Heart right ventricle (tissue), 16 donors: ENCODE measurements around the gene PCBP3. TPM values are rescaled to one million over a fixed set of nuclear protein-coding genes. Genes with fewer than 3 reads are reported as not detected.

Experiments
- ATAC-seq, 8 donors: fragments of 200-7000 bp; cut with Tn5 transposase; one replicate each; pipeline ENCODE4 v1.9.1; 2020; ENCODE audit warnings: mild to moderate bottlenecking in 8 of 8, moderate library complexity in 8 of 8, moderate number of reproducible peaks in 1 of 8
- DNase-seq, 2 donors: peaks; one replicate each; pipeline ENCODE4 v3.0.0-alpha.2; 2020
- H3K27ac ChIP-seq, 10 donors: fragments of 200-600 bp; sonication (generic) in 2 of 10; one replicate each; pipeline versions ENCODE4 v1.5.0 to v1.8.0; 2020 to 2022; ENCODE audit warnings: mild to moderate bottlenecking in 3 of 10
- H3K27me3 ChIP-seq, 7 donors: fragments of 200-600 bp; one replicate each; pipeline ENCODE4 v1.8.0; 2021 to 2022; ENCODE audit warnings: mild to moderate bottlenecking in 2 of 7
- H3K36me3 ChIP-seq, 9 donors: fragments of 200-600 bp; sonication (generic) in 1 of 9; one replicate each; pipeline versions ENCODE4 v1.5.0 to v1.8.0; 2020 to 2022; ENCODE audit warnings: mild to moderate bottlenecking in 2 of 9
- H3K4me1 ChIP-seq, 9 donors: fragments of 200-600 bp; sonication (generic) in 1 of 9; one replicate each; pipeline versions ENCODE4 v1.5.0 to v1.8.0; 2020 to 2022; ENCODE audit warnings: mild to moderate bottlenecking in 4 of 9
- H3K4me3 ChIP-seq, 10 donors: fragments of 200-600 bp; sonication (generic) in 2 of 10; one replicate each; pipeline versions ENCODE4 v1.5.0 to v1.8.0; 2020 to 2022; ENCODE audit warnings: mild to moderate bottlenecking in 7 of 10, moderate library complexity in 2 of 10
- H3K9me3 ChIP-seq, 11 donors: fragments of 200-600 bp in 10 of 11; sonication (generic) in 2 of 11; one replicate each; pipeline versions ENCODE4 v1.5.0 to v1.8.0; 2013 to 2022; ENCODE audit warnings: mild to moderate bottlenecking in 2 of 11, control low read depth in 1 of 11, moderate library complexity in 1 of 11
- CTCF ChIP-seq, 9 donors: fragments of 200-600 bp; sonication (generic) in 2 of 9; IDR thresholded peaks; one replicate each; pipeline versions ENCODE4 v1.5.0 to v1.8.0; 2021 to 2022; ENCODE audit warnings: antibody characterized with exemption in 9 of 9, mild to moderate bottlenecking in 5 of 9, moderate library complexity in 1 of 9
- WGBS, 2 donors: extraction: QIAGEN DNeasy Blood & Tissue Kit; methylation state at CpG; one replicate each; pipeline ENCODE4 v1.1.7; 2013; ENCODE audit warnings: inconsistent platforms in 1 of 2; 5-methylcytosine and 5-hydroxymethylcytosine counted together
- intact Hi-C, 10 donors: fragments of 100-400 bp; cut with DNase I; formaldehyde crosslinking; loops; one replicate each; pipeline versions ENCODE4 v1.11.1 to v1.14.2; 2022
- polyA plus RNA-seq, 2 donors: library from polyadenylated mRNA; stranded (reverse); fragments of 200-250 nt; gene quantifications; one replicate each; pipeline ENCODE4 v1.2.3, GENCODE V29; 2013
- total RNA-seq, 10 donors: library from RNA; stranded (reverse); fragmentation: NEBNext Ultra II Directional in 3 of 10; extraction: Animal tissue kit (Norgen Biotek cat#: 25700) in 3 of 10; gene quantifications; one replicate each; pipeline versions ENCODE4 v1.2.1 to v1.2.4, GENCODE V29; 2021 to 2023
- donor health status: Arrhythmogenic right ventricular cardiomyopathy.
- donor health status: ischemic (EF 13 %, LVEDD 7.1; RV severe dilation, severe dysfunction).
- donor health status: healthy with polysubstance abuse.
- donor health status: DM: no; HTN: yes; CAD: no.
- donor health status: DM: no; HTN: no; CAD: no.
- donor health status: ischemic (EF 25% LVEDD 6.9; RV normal size, moderate dysfunction).
- donor health status: ischemic (EF 25% LVEDD 5.7; RV mildly dilated, moderate dysfunction).
- donor health status: healthy.
- donor health status: DM: yes; HTN: yes; CAD: no.
- donor health status: Ischemic cardiomyopathy.
- donor health status: ischemic (EF 35%, LVEDD 5.7; RV mildly dilated, moderate dysfunction).
- donor health status: nonischemic (EF 11% LVEDD 7.7; RV severe dilation, severe dysfunction).
- donor health status: DM: yes; HTN: yes; CAD: no.
- donor health status: PGD.
- donor health status: ischemic (EF 29% LVEDD 5.4; RV normal size, mild dysfunction).
- donor health status: nonischemic (EF 23%, LVEDD 6.1; RV moderate dilation, normal function).

Gene PCBP3
- total and polyA plus RNA-seq, 12 donors, result 0.25 to 11.3 (median 1.2) TPM

- 89 to 91% methylated on average over 14 of the region's 14 CpGs for WGBS, 2 donors
- Histone ChIP-seq H3K4me3 (no peak overlapping the region), H3K27ac (no peak overlapping the region), H3K27me3 (no peaks in the 10 kb centered on the region), H3K4me1 (no peaks in the 10 kb centered on the region), H3K9me3 (peaks cover 0 to 12% (median 2%) of the 10 kb centered on the region in 11 donors), H3K36me3 (no peaks in the 10 kb centered on the region)
- DNase-seq (no peak), ATAC-seq (no peak)
- no peak for TF ChIP-seq CTCF (IDR thresholded peaks at IDR 0.05)
- intact Hi-C loops, result no loop called here
Observed at GRCh38 chr21:45941338-45941710, 297.8 kb downstream of the PCBP3 start.

- ATAC-seq, result no peak
- no peak for TF ChIP-seq CTCF (IDR thresholded peaks at IDR 0.05)
- no peak for DNase-seq
Observed at GRCh38 chr21:45941717-45942546, 298.4 kb downstream of the PCBP3 start.

GRCh38 chr21:45942755-45943629 lies 299.5 kb downstream of the PCBP3 start:
- no peaks in the 10 kb centered on the region for H3K9me3 ChIP-seq
- no peak for TF ChIP-seq CTCF (IDR thresholded peaks at IDR 0.05)
- intact Hi-C loops, result no loop called here
- no peaks in the 10 kb centered on the region for H3K36me3 ChIP-seq
- H3K27me3 ChIP-seq, result peaks cover 0 to 1% (median 0%) of the 10 kb centered on the region in 7 donors
- H3K4me1 ChIP-seq, result no peaks in the 10 kb centered on the region
- H3K4me3 ChIP-seq, result no peak overlapping the region
- 78 to 84% methylated on average over 19 to 20 of the region's 20 CpGs for WGBS, 2 donors
- no peak for DNase-seq
- no peak overlapping the region for H3K27ac ChIP-seq
- ATAC-seq, result no peak

More at GRCh38 chr21:45941717-45942546, 298.4 kb downstream of the PCBP3 start:
- H3K27me3 ChIP-seq, result no peaks in the 10 kb centered on the region
- intact Hi-C loops, result no loop called here
- no peak overlapping the region for H3K27ac ChIP-seq
- peaks cover 0 to 6% (median 0%) of the 10 kb centered on the region in 11 donors for H3K9me3 ChIP-seq
- no peaks in the 10 kb centered on the region for H3K36me3 ChIP-seq
- 87 to 88% methylated on average over 32 of the region's 32 CpGs for WGBS, 2 donors
- no peak overlapping the region for H3K4me3 ChIP-seq
- H3K4me1 ChIP-seq, result no peaks in the 10 kb centered on the region
